Osteoblast (primary cell): ENCODE results near the gene SAC3D1. TPM values are rescaled to one million over a fixed set of nuclear protein-coding genes. Genes with fewer than 3 reads are reported as not detected.

Experiments
- DNase-seq: peaks from one replicate; pipeline ENCODE4 v3.0.0; 2011; ENCODE audit warnings: low spot score, mixed read lengths; ENCODE audit not compliant: insufficient read length; ENCODE audit errors: missing footprints
- H2AFZ ChIP-seq: 2 replicates; pipeline ENCODE4 v1.6.0; 2011; ENCODE audit warnings: mild to moderate bottlenecking, low read length
- H3K27ac ChIP-seq: 2 replicates; pipeline ENCODE4 v1.5.1; 2011; ENCODE audit warnings: mild to moderate bottlenecking, low read depth, low read length, moderate library complexity
- H3K27me3 ChIP-seq: 2 replicates; pipeline ENCODE4 v1.6.0; 2012; ENCODE audit warnings: mild to moderate bottlenecking, control low read depth, inconsistent platforms, low read length, moderate library complexity; ENCODE audit not compliant: insufficient read depth
- H3K36me3 ChIP-seq: 2 replicates; pipeline ENCODE4 v1.5.1; 2011; ENCODE audit warnings: mild to moderate bottlenecking, low read length, control low read depth, moderate library complexity; ENCODE audit not compliant: insufficient read depth
- H3K4me1 ChIP-seq: 2 replicates; pipeline ENCODE4 v1.5.1; 2011; ENCODE audit warnings: mild to moderate bottlenecking, low read length, control low read depth, moderate library complexity; ENCODE audit not compliant: insufficient read depth
- H3K4me2 ChIP-seq: 2 replicates; pipeline ENCODE4 v1.6.0; 2011; ENCODE audit warnings: mild to moderate bottlenecking, low read length; ENCODE audit not compliant: insufficient read depth
- H3K4me3 ChIP-seq: fragments of 200-600 bp; sonication (generic); 3 replicates; pipeline ENCODE4 v1.5.1; 2012; ENCODE audit warnings: mild to moderate bottlenecking, low read length, inconsistent platforms; ENCODE audit not compliant: insufficient read depth
- H3K79me2 ChIP-seq: 2 replicates; pipeline ENCODE4 v1.6.0; 2012; ENCODE audit warnings: mild to moderate bottlenecking, low read length, control low read depth, inconsistent platforms; ENCODE audit not compliant: insufficient read depth
- H3K9me3 ChIP-seq: 2 replicates; pipeline ENCODE4 v1.5.1; 2011; ENCODE audit warnings: low read depth, low read length, control low read depth
- H4K20me1 ChIP-seq: 2 replicates; pipeline ENCODE4 v1.6.0; 2012; ENCODE audit warnings: mild to moderate bottlenecking, low read length, control low read depth; ENCODE audit not compliant: insufficient read depth
- CTCF ChIP-seq: IDR thresholded peaks from 2 replicates; pipeline ENCODE4 v1.5.1; 2011; ENCODE audit warnings: mild to moderate bottlenecking, low read depth, low read length, moderate library complexity; ENCODE audit errors: extremely low read depth
- total RNA-seq: library from RNA; depleted of rRNA; stranded (reverse); fragments of >200 nt; gene quantifications from 2 replicates; pipeline ENCODE4 v1.2.3, GENCODE V29; 2012

Gene SAC3D1
- total RNA-seq, 1 donor: 7.6 TPM

- H3K36me3 ChIP-seq: no peaks in the 10 kb centered on the region
- no peak overlapping the region for H3K27ac ChIP-seq
These were observed 42.9 kb upstream of the SAC3D1 start for GRCh38 chr11:64998141-64998540.

GRCh38 chr11:64998690-64999431 is 42.1 kb upstream of the SAC3D1 start:
- H2AFZ ChIP-seq: no peak overlapping the region
- no peaks in the 10 kb centered on the region for H3K36me3 ChIP-seq
- H3K27ac ChIP-seq: no peak overlapping the region
- TF ChIP-seq CTCF: no peak
- H3K27me3 ChIP-seq: no peaks in the 10 kb centered on the region
- H3K9me3 ChIP-seq: no peaks in the 10 kb centered on the region
- H3K4me2 ChIP-seq: no peak overlapping the region
- no peaks in the 10 kb centered on the region for H3K79me2 ChIP-seq
- H4K20me1 ChIP-seq: no peaks in the 10 kb centered on the region
- DNase-seq: no peak
- H3K4me3 ChIP-seq: no peak overlapping the region
- H3K4me1 ChIP-seq: peaks cover 9% of the 10 kb centered on the region

More at GRCh38 chr11:64998141-64998540, 42.9 kb upstream of the SAC3D1 start:
- no peaks in the 10 kb centered on the region for H3K9me3 ChIP-seq
- H2AFZ ChIP-seq: no peak overlapping the region
- DNase-seq: no peak
- no peaks in the 10 kb centered on the region for H4K20me1 ChIP-seq
- TF ChIP-seq CTCF: no peak
- H3K27me3 ChIP-seq: no peaks in the 10 kb centered on the region
- H3K4me1 ChIP-seq: peaks cover 9% of the 10 kb centered on the region
- H3K79me2 ChIP-seq: no peaks in the 10 kb centered on the region
- H3K4me3 ChIP-seq: no peak overlapping the region
- no peak overlapping the region for H3K4me2 ChIP-seq

- no peak for DNase-seq
- no peak overlapping the region for H3K27ac ChIP-seq
- H3K27me3 ChIP-seq: no peaks in the 10 kb centered on the region
- H3K79me2 ChIP-seq: no peaks in the 10 kb centered on the region
- no peak overlapping the region for H3K4me3 ChIP-seq
- H3K36me3 ChIP-seq: no peaks in the 10 kb centered on the region
- TF ChIP-seq CTCF: no peak
- no peaks in the 10 kb centered on the region for H3K9me3 ChIP-seq
- H4K20me1 ChIP-seq: no peaks in the 10 kb centered on the region
- H3K4me1 ChIP-seq: peaks cover 9% of the 10 kb centered on the region
- H3K4me2 ChIP-seq: no peak overlapping the region
- H2AFZ ChIP-seq: no peak overlapping the region
These were observed 41.5 kb upstream of the SAC3D1 start for GRCh38 chr11:64999478-64999877.

- Histone ChIP-seq H3K9me3 (no peaks in the 10 kb centered on the region), H3K4me1 (peaks cover 12% of the 10 kb centered on the region), H3K27me3 (no peaks in the 10 kb centered on the region), H3K36me3 (no peaks in the 10 kb centered on the region), H2AFZ (no peak overlapping the region), H3K27ac (no peak overlapping the region), H3K79me2 (no peaks in the 10 kb centered on the region), H3K4me3 (no peak overlapping the region), H3K4me2 (no peak overlapping the region), H4K20me1 (no peaks in the 10 kb centered on the region)
- no peak for TF ChIP-seq CTCF
- no peak for DNase-seq
These were observed 38.3 kb upstream of the SAC3D1 start for GRCh38 chr11:65002706-65003105.
